GM06990 (cell line): ENCODE results near the gene TTC6.

ENCODE experiments used
- DNase-seq: peaks from one replicate; pipeline ENCODE4 v3.0.0-alpha.2; 2011; ENCODE audit not compliant: insufficient read length; ENCODE audit errors: extremely low read depth
- H3K27me3 ChIP-seq: replicated peaks from 2 replicates; pipeline ENCODE4 v1.6.0; 2011; ENCODE audit warnings: low read length; ENCODE audit not compliant: control insufficient read depth, insufficient read depth
- H3K36me3 ChIP-seq: 2 replicates; pipeline ENCODE4 v1.5.1; 2011; ENCODE audit warnings: low read length; ENCODE audit not compliant: control insufficient read depth, insufficient read depth
- H3K4me3 ChIP-seq: replicated peaks from 2 replicates; pipeline ENCODE4 v1.5.1; 2011; ENCODE audit warnings: low read depth, mild to moderate bottlenecking, control low read depth, low read length
- TF ChIP-seq, protein P1 (sequence below): IDR thresholded peaks from 2 replicates; pipeline ENCODE4 v1.5.1; 2011; ENCODE audit warnings: low read length, control low read depth, mild to moderate bottlenecking, inconsistent platforms; ENCODE audit not compliant: insufficient read depth, poor library complexity, severe bottlenecking

TTC6 gene

DNA sequence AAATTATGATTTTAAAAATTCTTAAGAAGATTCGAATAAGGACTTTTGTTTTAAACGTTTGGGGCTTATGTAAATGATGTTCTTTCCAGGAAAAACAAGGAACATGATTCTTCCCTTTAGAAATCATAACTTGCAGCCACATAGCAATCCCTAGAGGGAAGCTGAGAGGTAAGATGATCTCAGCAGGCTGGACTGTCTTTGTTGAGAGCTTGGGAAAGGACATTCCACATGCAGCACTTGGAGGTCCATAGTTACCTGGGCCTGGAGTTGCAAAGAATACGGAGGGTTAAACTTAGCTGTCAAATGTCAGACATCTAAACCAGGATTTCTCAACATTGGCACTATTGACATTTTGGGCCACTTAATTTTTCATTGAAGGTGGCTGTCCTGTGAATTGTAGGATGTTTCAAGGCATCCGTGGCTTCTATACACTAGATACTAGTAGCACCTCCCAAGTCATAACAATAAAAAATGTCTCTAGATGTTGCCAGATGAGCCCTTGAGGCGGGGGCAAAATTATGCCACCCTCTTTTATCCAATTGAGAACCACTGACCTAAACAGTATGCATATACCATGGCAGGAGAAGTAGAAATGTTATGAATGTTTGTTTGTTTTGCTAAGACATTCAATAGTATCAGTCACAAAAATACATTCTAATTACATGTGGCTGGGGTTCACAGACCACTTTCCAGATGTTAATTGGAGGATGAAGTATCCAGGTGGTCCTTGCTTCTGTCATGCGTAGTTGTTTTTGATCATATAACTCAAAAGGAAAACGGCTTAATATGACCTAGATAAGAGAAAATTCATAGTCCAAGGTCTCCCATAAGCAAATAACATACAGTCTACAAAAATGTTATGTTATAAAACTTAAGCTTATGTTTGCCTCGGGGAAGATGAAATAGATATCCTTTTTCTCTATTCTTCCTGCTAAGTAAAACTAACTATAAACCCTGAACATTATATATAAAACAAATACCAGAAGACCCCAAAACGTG is 30.5 kb downstream of the TTC6 start:
- H3K36me3 ChIP-seq = no peaks in the 10 kb centered on the region
- TF ChIP-seq, protein P1, sequence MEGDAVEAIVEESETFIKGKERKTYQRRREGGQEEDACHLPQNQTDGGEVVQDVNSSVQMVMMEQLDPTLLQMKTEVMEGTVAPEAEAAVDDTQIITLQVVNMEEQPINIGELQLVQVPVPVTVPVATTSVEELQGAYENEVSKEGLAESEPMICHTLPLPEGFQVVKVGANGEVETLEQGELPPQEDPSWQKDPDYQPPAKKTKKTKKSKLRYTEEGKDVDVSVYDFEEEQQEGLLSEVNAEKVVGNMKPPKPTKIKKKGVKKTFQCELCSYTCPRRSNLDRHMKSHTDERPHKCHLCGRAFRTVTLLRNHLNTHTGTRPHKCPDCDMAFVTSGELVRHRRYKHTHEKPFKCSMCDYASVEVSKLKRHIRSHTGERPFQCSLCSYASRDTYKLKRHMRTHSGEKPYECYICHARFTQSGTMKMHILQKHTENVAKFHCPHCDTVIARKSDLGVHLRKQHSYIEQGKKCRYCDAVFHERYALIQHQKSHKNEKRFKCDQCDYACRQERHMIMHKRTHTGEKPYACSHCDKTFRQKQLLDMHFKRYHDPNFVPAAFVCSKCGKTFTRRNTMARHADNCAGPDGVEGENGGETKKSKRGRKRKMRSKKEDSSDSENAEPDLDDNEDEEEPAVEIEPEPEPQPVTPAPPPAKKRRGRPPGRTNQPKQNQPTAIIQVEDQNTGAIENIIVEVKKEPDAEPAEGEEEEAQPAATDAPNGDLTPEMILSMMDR = no peak
- no peak for DNase-seq
- no peaks in the 10 kb centered on the region for H3K27me3 ChIP-seq
- H3K4me3 ChIP-seq = no peak overlapping the region

DNA sequence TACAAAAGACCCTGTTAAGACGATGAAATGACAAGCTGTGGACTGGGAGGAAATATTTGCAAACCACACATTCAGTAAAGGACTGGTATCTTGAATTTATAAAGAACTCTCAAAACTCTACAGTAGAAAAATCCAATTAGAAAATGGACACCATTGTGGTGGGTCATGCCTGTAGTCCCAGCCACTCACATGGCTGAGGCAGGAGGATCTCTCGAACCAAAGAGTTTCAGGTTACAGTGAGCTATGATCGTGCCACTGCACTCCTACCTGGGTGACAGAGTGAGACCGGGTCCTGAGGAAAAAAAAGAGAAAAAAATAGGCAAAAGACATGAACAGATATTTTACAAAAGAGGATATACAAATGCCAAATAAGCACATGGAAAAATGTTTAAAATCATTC is 41.9 kb downstream of the TTC6 start:
- Histone ChIP-seq H3K36me3 (no peaks in the 10 kb centered on the region), H3K27me3 (no peaks in the 10 kb centered on the region), H3K4me3 (no peak overlapping the region)
- no peak for DNase-seq
- TF ChIP-seq, protein P1 = no peak

DNA sequence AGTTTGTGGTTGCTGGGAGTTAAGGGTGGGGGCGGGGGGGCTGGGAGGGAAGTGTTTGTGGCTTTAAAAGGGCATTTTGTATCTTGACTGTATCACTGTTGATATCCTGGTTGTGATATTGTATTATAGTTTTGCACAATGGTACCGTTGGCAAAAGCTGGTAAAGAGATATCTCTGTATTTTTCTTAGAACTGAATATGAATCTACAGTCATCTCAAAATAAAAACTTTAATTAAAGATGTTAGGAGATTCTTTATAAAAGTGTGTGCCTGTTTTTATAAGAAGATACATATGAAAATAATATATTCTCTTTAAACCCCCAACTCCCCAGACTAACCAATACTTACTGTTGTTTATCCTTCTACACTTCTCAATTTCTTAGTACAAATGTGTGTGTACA is 43.2 kb downstream of the TTC6 start:
- H3K4me3 ChIP-seq = no peak overlapping the region
- TF ChIP-seq, protein P1 = no peak
- no peak for DNase-seq
- H3K36me3 ChIP-seq = no peaks in the 10 kb centered on the region
- no peaks in the 10 kb centered on the region for H3K27me3 ChIP-seq

DNA sequence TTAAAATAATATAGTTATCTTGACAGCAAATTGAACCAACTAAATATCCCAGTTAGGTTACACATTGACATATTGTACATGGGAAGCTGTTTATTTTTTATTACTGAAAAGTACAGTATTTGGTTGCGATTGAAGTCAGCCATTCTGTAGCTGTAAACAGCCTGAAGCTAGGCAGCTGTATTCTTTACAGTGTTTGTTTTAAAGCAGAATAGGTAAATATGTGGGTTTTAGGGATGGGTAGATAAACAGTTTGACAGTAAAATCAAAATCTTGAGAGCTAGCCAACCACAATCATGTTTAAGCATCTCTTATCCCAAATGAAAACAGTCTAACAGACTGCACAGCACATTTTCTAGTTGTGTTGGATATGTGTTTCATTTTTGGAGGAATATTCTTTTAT is 45.7 kb downstream of the TTC6 start:
- TF ChIP-seq, protein P1 = no peak
- Histone ChIP-seq H3K27me3 (no peaks in the 10 kb centered on the region), H3K4me3 (no peak overlapping the region), H3K36me3 (no peaks in the 10 kb centered on the region)
- no peak for DNase-seq

DNA sequence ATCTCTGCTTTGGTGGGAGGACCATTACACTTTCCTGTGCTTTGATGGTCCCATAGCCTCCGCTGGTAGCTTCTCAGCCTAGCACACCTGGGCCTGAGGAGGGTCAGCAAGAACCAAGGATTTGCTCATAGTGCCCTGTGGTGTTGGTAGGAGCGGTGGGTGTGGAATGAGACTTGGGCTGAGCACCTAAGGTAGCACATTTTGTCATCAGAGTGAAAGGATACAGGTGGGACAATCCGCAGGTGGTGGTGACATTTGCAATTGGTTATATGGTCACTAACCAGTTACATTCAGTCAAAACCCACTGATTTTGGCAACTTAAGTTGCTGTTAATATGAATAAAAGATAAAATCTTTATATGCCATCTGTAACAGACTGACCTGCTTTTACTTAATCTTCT is 46.7 kb downstream of the TTC6 start:
- TF ChIP-seq, protein P1 = no peak
- no peak for DNase-seq
- no peaks in the 10 kb centered on the region for H3K36me3 ChIP-seq
- no peaks in the 10 kb centered on the region for H3K27me3 ChIP-seq
- no peak overlapping the region for H3K4me3 ChIP-seq

DNA sequence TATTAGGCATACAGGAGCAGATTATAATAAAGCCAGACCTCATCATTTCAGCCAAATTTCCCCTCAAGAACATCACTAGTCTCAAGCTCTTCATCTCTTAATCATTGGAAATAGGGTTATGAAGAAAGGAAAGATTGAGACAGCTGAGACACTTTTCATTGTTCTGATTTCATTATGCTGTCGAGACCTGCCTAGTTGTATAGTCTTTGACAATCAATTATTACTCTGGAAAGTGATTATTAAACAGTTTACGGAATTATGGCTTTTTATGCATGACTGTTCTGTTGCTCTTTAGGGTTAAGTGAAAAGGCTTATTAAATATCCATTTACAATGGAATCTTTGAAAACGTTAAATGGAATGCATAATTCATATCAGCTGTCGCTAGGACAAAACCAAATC is 48.3 kb downstream of the TTC6 start:
- Histone ChIP-seq H3K4me3 (no peak overlapping the region), H3K36me3 (no peaks in the 10 kb centered on the region), H3K27me3 (no peaks in the 10 kb centered on the region)
- TF ChIP-seq, protein P1 = no peak
- DNase-seq = no peak
